ENCODE data around the gene CCDC59.
"Not testable (repeated sequence)": the region's sequence is repeated elsewhere in the genome, so short reads cannot be mapped to it uniquely, and the experiment has no call there.

Gene CCDC59

GRCh38 chr12:82363990-82364389 is 5.8 kb upstream of the CCDC59 start:
- Histone ChIP-seq H3K4me3 (ENCODE audit: low read depth, low read length) (no peak overlapping the region), H3K36me3 (ENCODE audit: control insufficient read depth in 2 of 2, insufficient read depth in 1 of 2, low read length in 2 of 2) (no peaks in the 10 kb centered on the region), H3K9me3 (ENCODE audit: control insufficient read depth, insufficient read depth, low read depth, low read length) (no peaks in the 10 kb centered on the region), H3K4me1 (ENCODE audit: control insufficient read depth, insufficient read depth, low read length) (peaks cover 2% of the 10 kb centered on the region; the same call in 1 of the 2 replicates), H3K27ac (ENCODE audit: extremely low read depth, low read depth, low read length) (no peak overlapping the region)
- ChIA-PET POLR2A (no interaction called here), CTCF (no interaction called here)
- TF ChIP-seq ZNF335 (tag by site-specific recombination; conservative IDR thresholded peaks at IDR 0.05) (peak; percentile 30; the same call in 1 of the 2 replicates), PRDM6 (tag by site-specific recombination; IDR thresholded peaks at IDR 0.05) (no peak)

DNA sequence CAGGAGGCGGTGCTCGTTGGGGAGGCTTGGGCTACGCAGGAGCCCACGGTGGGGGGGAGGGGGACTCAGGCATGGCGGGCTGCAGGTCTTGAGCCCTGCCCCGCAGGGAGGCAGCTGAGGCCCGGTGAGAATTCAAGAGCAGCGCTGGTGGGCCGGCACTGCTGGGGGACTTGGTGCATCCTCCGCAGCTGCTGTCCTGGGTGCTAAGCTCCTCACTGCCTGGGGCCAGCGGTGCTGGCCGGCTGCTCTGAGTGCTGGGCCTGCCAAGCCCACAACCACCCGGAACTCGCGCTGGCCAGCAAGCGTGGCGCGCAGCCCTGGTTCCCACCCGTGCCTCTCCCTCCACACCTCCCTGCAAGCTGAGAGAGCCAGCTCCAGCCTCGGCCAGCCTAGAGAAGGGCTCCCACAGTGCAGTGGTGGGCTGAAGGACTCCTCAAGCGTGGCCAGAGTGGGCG is 3.3 kb upstream of the CCDC59 start:
- Histone ChIP-seq H3K27ac (ENCODE audit: extremely low read depth, low read depth, low read length) (no peak overlapping the region), H3K36me3 (ENCODE audit: control insufficient read depth in 2 of 2, insufficient read depth in 1 of 2, low read length in 2 of 2) (peaks cover 0 to 7% of the 10 kb centered on the region in 2 experiments; a peak in 1 of 3 replicates), H3K9me3 (ENCODE audit: control insufficient read depth, insufficient read depth, low read depth, low read length) (no peaks in the 10 kb centered on the region), H3K4me1 (ENCODE audit: control insufficient read depth, insufficient read depth, low read length) (peaks cover 4% of the 10 kb centered on the region; the same call in 1 of the 2 replicates), H3K4me3 (ENCODE audit: low read depth, low read length) (no peak overlapping the region)
- POLR2A ChIA-PET = interaction anchor here (0.8 kb wide), 1 partner anchor 9 kb away, joined by 3 read pairs; no protein-coding TSS in a partner anchor
- CTCF ChIA-PET = no interaction called here
- TF ChIP-seq INSM2 (tag by site-specific recombination; IDR thresholded peaks at IDR 0.05) (no peak), ZBTB20 (tag by site-specific recombination; IDR thresholded peaks at IDR 0.05) (no peak), ZNF544 (tag by site-specific recombination; IDR thresholded peaks at IDR 0.05) (no peak), BCL11B (tag by site-specific recombination; IDR thresholded peaks at IDR 0.05; ENCODE audit: low read depth) (no peak), ZBTB17 (tag by site-specific recombination; IDR thresholded peaks at IDR 0.05) (no peak), ZNF692 (tag by site-specific recombination; IDR thresholded peaks at IDR 0.05) (no peak), CTCF (tag by site-specific recombination; IDR thresholded peaks at IDR 0.05) (no peak)

- not testable (repeated sequence) for H3K27ac ChIP-seq (ENCODE audit: extremely low read depth, low read depth, low read length); H3K4me3 ChIP-seq (ENCODE audit: low read depth, low read length); H3K9me3 ChIP-seq (ENCODE audit: control insufficient read depth, insufficient read depth, low read depth, low read length); H3K4me1 ChIP-seq (ENCODE audit: control insufficient read depth, insufficient read depth, low read length)
- CTCF ChIA-PET = interaction anchor here (2.9 kb wide), 1 partner anchor 8 kb away, joined by 16 read pairs; no protein-coding TSS in a partner anchor
- H3K36me3 ChIP-seq (ENCODE audit: control insufficient read depth in 2 of 2, insufficient read depth in 1 of 2, low read length in 2 of 2) = peaks cover 4 to 14% of the 10 kb centered on the region in 2 experiments; a peak in 2 of 3 replicates
- POLR2A ChIA-PET = interaction anchor here (0.8 kb wide), 1 partner anchor 9 kb away, joined by 3 read pairs; no protein-coding TSS in a partner anchor
These were observed 2.6 kb upstream of the CCDC59 start for GRCh38 chr12:82360834-82361233.

DNA sequence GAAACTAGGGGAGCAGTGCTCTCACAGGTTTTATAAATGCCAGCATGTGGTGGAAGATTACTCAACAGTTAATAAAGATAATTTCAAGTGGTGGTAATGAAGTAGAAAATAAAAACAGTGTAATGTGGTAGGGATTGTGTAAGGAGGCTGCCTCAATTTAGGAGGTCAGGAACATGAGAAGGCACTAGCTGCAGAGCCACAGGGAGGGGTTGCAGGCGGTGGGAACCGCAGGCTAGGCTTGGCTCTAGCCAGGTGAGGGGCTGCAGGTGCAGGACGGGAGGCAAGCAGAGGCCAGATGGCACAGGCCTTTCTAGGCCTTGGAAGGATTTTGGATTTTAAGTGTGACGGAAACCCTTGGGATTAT is 910 bp upstream of the CCDC59 start:
- H3K4me3 ChIP-seq (ENCODE audit: low read depth, low read length) = peak overlapping the region; percentile 73
- peaks cover 21 to 30% of the 10 kb centered on the region in 2 experiments; a peak in 2 of 3 replicates for H3K36me3 ChIP-seq (ENCODE audit: control insufficient read depth in 2 of 2, insufficient read depth in 1 of 2, low read length in 2 of 2)
- ChIA-PET CTCF (interaction anchor here (0.6 to 2.9 kb wide), 9 partner anchors 9 to 98 kb away, joined by 3 to 16 read pairs (median 4); no protein-coding TSS in a partner anchor), POLR2A (interaction anchor here (0.9 kb wide), 1 partner anchor 104 kb away, joined by 3 read pairs; no protein-coding TSS in a partner anchor)
- H3K27ac ChIP-seq (ENCODE audit: extremely low read depth, low read depth, low read length) = no peak overlapping the region
- peaks cover 4% of the 10 kb centered on the region; the same call in 1 of the 2 replicates for H3K4me1 ChIP-seq (ENCODE audit: control insufficient read depth, insufficient read depth, low read length)
- TF ChIP-seq, protein P1, sequence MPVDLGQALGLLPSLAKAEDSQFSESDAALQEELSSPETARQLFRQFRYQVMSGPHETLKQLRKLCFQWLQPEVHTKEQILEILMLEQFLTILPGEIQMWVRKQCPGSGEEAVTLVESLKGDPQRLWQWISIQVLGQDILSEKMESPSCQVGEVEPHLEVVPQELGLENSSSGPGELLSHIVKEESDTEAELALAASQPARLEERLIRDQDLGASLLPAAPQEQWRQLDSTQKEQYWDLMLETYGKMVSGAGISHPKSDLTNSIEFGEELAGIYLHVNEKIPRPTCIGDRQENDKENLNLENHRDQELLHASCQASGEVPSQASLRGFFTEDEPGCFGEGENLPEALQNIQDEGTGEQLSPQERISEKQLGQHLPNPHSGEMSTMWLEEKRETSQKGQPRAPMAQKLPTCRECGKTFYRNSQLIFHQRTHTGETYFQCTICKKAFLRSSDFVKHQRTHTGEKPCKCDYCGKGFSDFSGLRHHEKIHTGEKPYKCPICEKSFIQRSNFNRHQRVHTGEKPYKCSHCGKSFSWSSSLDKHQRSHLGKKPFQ (tag by site-specific recombination; IDR thresholded peaks at IDR 0.05) = no peak
- TF ChIP-seq ZSCAN4 (tag by site-specific recombination; IDR thresholded peaks at IDR 0.05) (no peak), ZNF341 (tag by site-specific recombination; IDR thresholded peaks at IDR 0.05; ENCODE audit: low read depth) (peak; percentile 89), ZBTB48 (tag by site-specific recombination; IDR thresholded peaks at IDR 0.05) (peak; percentile 11; the same call in 1 of the 2 replicates), ZNF561 (tag by site-specific recombination; IDR thresholded peaks at IDR 0.05; ENCODE audit: borderline replicate concordance) (0 out of 2 replicates have a peak, but pooled peaks have one; percentile 4)
- TF ChIP-seq, protein P2, sequence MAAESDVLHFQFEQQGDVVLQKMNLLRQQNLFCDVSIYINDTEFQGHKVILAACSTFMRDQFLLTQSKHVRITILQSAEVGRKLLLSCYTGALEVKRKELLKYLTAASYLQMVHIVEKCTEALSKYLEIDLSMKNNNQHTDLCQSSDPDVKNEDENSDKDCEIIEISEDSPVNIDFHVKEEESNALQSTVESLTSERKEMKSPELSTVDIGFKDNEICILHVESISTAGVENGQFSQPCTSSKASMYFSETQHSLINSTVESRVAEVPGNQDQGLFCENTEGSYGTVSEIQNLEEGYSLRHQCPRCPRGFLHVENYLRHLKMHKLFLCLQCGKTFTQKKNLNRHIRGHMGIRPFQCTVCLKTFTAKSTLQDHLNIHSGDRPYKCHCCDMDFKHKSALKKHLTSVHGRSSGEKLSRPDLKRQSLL (tag by site-specific recombination; IDR thresholded peaks at IDR 0.05) = no peak
- H3K9me3 ChIP-seq (ENCODE audit: control insufficient read depth, insufficient read depth, low read depth, low read length) = no peaks in the 10 kb centered on the region
